ENCODE measurements around the gene RCL1.

Gene RCL1

GRCh38 chr9:4831944-4832343 lies 39.2 kb downstream of the RCL1 start:
- Histone ChIP-seq H3K4me3 (ENCODE audit: low read depth, low read length) (no peak overlapping the region), H3K4me1 (ENCODE audit: control insufficient read depth, insufficient read depth, low read length) (no peaks in the 10 kb centered on the region), H3K36me3 (ENCODE audit: control insufficient read depth, insufficient read depth, low read length) (peaks cover 18% of the 10 kb centered on the region), H3K27me3 (ENCODE audit: control insufficient read depth, insufficient read depth, low read length) (no peaks in the 10 kb centered on the region), H3K27ac (ENCODE audit: low read depth, low read length) (no peak overlapping the region), H3K9me3 (ENCODE audit: control insufficient read depth, insufficient read depth, low read depth, low read length) (no peaks in the 10 kb centered on the region), H3K9ac (ENCODE audit: low read length) (no peak overlapping the region)

- no peak overlapping the region for H3K4me3 ChIP-seq (ENCODE audit: low read depth, low read length)
- H3K36me3 ChIP-seq (ENCODE audit: control insufficient read depth, insufficient read depth, low read length): peaks cover 18% of the 10 kb centered on the region
- H3K27ac ChIP-seq (ENCODE audit: low read depth, low read length): no peak overlapping the region
Measured at GRCh38 chr9:4832786-4833579, 40.2 kb downstream of the RCL1 start.

GRCh38 chr9:4833781-4834560 lies 41.2 kb downstream of the RCL1 start:
- H3K9me3 ChIP-seq (ENCODE audit: control insufficient read depth, insufficient read depth, low read depth, low read length): no peaks in the 10 kb centered on the region
- no peak overlapping the region for H3K9ac ChIP-seq (ENCODE audit: low read length)
- no peak overlapping the region for H3K4me3 ChIP-seq (ENCODE audit: low read depth, low read length)
- no peaks in the 10 kb centered on the region for H3K4me1 ChIP-seq (ENCODE audit: control insufficient read depth, insufficient read depth, low read length)
- H3K27ac ChIP-seq (ENCODE audit: low read depth, low read length): no peak overlapping the region
- H3K36me3 ChIP-seq (ENCODE audit: control insufficient read depth, insufficient read depth, low read length): peaks cover 18% of the 10 kb centered on the region
- H3K27me3 ChIP-seq (ENCODE audit: control insufficient read depth, insufficient read depth, low read length): no peaks in the 10 kb centered on the region

More at GRCh38 chr9:4832786-4833579, 40.2 kb downstream of the RCL1 start:
- Histone ChIP-seq H3K9ac (ENCODE audit: low read length) (no peak overlapping the region), H3K9me3 (ENCODE audit: control insufficient read depth, insufficient read depth, low read depth, low read length) (no peaks in the 10 kb centered on the region), H3K27me3 (ENCODE audit: control insufficient read depth, insufficient read depth, low read length) (no peaks in the 10 kb centered on the region), H3K4me1 (ENCODE audit: control insufficient read depth, insufficient read depth, low read length) (no peaks in the 10 kb centered on the region)

- no peak overlapping the region for H3K4me3 ChIP-seq (ENCODE audit: low read depth, low read length)
- H3K27ac ChIP-seq (ENCODE audit: low read depth, low read length): no peak overlapping the region
- no peaks in the 10 kb centered on the region for H3K4me1 ChIP-seq (ENCODE audit: control insufficient read depth, insufficient read depth, low read length)
- H3K9me3 ChIP-seq (ENCODE audit: control insufficient read depth, insufficient read depth, low read depth, low read length): no peaks in the 10 kb centered on the region
- no peaks in the 10 kb centered on the region for H3K27me3 ChIP-seq (ENCODE audit: control insufficient read depth, insufficient read depth, low read length)
- H3K9ac ChIP-seq (ENCODE audit: low read length): no peak overlapping the region
- peaks cover 28% of the 10 kb centered on the region for H3K36me3 ChIP-seq (ENCODE audit: control insufficient read depth, insufficient read depth, low read length)
Measured at GRCh38 chr9:4836676-4837075, 43.9 kb downstream of the RCL1 start.

GRCh38 chr9:4837261-4838188 lies 44.8 kb downstream of the RCL1 start:
- no peaks in the 10 kb centered on the region for H3K4me1 ChIP-seq (ENCODE audit: control insufficient read depth, insufficient read depth, low read length)
- H3K9me3 ChIP-seq (ENCODE audit: control insufficient read depth, insufficient read depth, low read depth, low read length): no peaks in the 10 kb centered on the region
- no peaks in the 10 kb centered on the region for H3K27me3 ChIP-seq (ENCODE audit: control insufficient read depth, insufficient read depth, low read length)
- no peak overlapping the region for H3K4me3 ChIP-seq (ENCODE audit: low read depth, low read length)
- no peak overlapping the region for H3K27ac ChIP-seq (ENCODE audit: low read depth, low read length)
- no peak overlapping the region for H3K9ac ChIP-seq (ENCODE audit: low read length)
- peaks cover 34% of the 10 kb centered on the region for H3K36me3 ChIP-seq (ENCODE audit: control insufficient read depth, insufficient read depth, low read length)

- H3K27me3 ChIP-seq (ENCODE audit: control insufficient read depth, insufficient read depth, low read length): no peaks in the 10 kb centered on the region
- no peak overlapping the region for H3K27ac ChIP-seq (ENCODE audit: low read depth, low read length)
- no peaks in the 10 kb centered on the region for H3K9me3 ChIP-seq (ENCODE audit: control insufficient read depth, insufficient read depth, low read depth, low read length)
- H3K4me3 ChIP-seq (ENCODE audit: low read depth, low read length): no peak overlapping the region
- no peaks in the 10 kb centered on the region for H3K4me1 ChIP-seq (ENCODE audit: control insufficient read depth, insufficient read depth, low read length)
- no peak overlapping the region for H3K9ac ChIP-seq (ENCODE audit: low read length)
- peaks cover 37% of the 10 kb centered on the region for H3K36me3 ChIP-seq (ENCODE audit: control insufficient read depth, insufficient read depth, low read length)
Measured at GRCh38 chr9:4838189-4838546, 45.4 kb downstream of the RCL1 start.

- no peak overlapping the region for H3K4me3 ChIP-seq (ENCODE audit: low read depth, low read length)
- H3K9me3 ChIP-seq (ENCODE audit: control insufficient read depth, insufficient read depth, low read depth, low read length): no peaks in the 10 kb centered on the region
- H3K9ac ChIP-seq (ENCODE audit: low read length): no peak overlapping the region
- H3K27me3 ChIP-seq (ENCODE audit: control insufficient read depth, insufficient read depth, low read length): no peaks in the 10 kb centered on the region
- no peaks in the 10 kb centered on the region for H3K4me1 ChIP-seq (ENCODE audit: control insufficient read depth, insufficient read depth, low read length)
- peaks cover 40% of the 10 kb centered on the region for H3K36me3 ChIP-seq (ENCODE audit: control insufficient read depth, insufficient read depth, low read length)
- H3K27ac ChIP-seq (ENCODE audit: low read depth, low read length): no peak overlapping the region
Measured at GRCh38 chr9:4839470-4839912, 46.7 kb downstream of the RCL1 start.

- Histone ChIP-seq H3K4me1 (ENCODE audit: control insufficient read depth, insufficient read depth, low read length) (no peaks in the 10 kb centered on the region), H3K27ac (ENCODE audit: low read depth, low read length) (no peak overlapping the region), H3K27me3 (ENCODE audit: control insufficient read depth, insufficient read depth, low read length) (no peaks in the 10 kb centered on the region), H3K9me3 (ENCODE audit: control insufficient read depth, insufficient read depth, low read depth, low read length) (no peaks in the 10 kb centered on the region), H3K36me3 (ENCODE audit: control insufficient read depth, insufficient read depth, low read length) (peaks cover 45% of the 10 kb centered on the region), H3K4me3 (ENCODE audit: low read depth, low read length) (no peak overlapping the region), H3K9ac (ENCODE audit: low read length) (no peak overlapping the region)
Measured at GRCh38 chr9:4840018-4840417, 47.3 kb downstream of the RCL1 start.

GRCh38 chr9:4842213-4842612 lies 49.5 kb downstream of the RCL1 start:
- H3K4me1 ChIP-seq (ENCODE audit: control insufficient read depth, insufficient read depth, low read length): no peaks in the 10 kb centered on the region
- peaks cover 54% of the 10 kb centered on the region for H3K36me3 ChIP-seq (ENCODE audit: control insufficient read depth, insufficient read depth, low read length)
- H3K4me3 ChIP-seq (ENCODE audit: low read depth, low read length): no peak overlapping the region
- no peaks in the 10 kb centered on the region for H3K9me3 ChIP-seq (ENCODE audit: control insufficient read depth, insufficient read depth, low read depth, low read length)
- H3K9ac ChIP-seq (ENCODE audit: low read length): no peak overlapping the region
- no peak overlapping the region for H3K27ac ChIP-seq (ENCODE audit: low read depth, low read length)
- H3K27me3 ChIP-seq (ENCODE audit: control insufficient read depth, insufficient read depth, low read length): no peaks in the 10 kb centered on the region

GRCh38 chr9:4842734-4843133 lies 50.0 kb downstream of the RCL1 start:
- Histone ChIP-seq H3K4me1 (ENCODE audit: control insufficient read depth, insufficient read depth, low read length) (no peaks in the 10 kb centered on the region), H3K36me3 (ENCODE audit: control insufficient read depth, insufficient read depth, low read length) (peaks cover 59% of the 10 kb centered on the region)

More at GRCh38 chr9:4842734-4843133, 50.0 kb downstream of the RCL1 start:
- H3K9me3 ChIP-seq (ENCODE audit: control insufficient read depth, insufficient read depth, low read depth, low read length): no peaks in the 10 kb centered on the region
- no peak overlapping the region for H3K27ac ChIP-seq (ENCODE audit: low read depth, low read length)
- H3K9ac ChIP-seq (ENCODE audit: low read length): no peak overlapping the region
- H3K4me3 ChIP-seq (ENCODE audit: low read depth, low read length): no peak overlapping the region
- H3K27me3 ChIP-seq (ENCODE audit: control insufficient read depth, insufficient read depth, low read length): no peaks in the 10 kb centered on the region

Data from HUES6 (cell line).